SK-N-SH (cell line): ENCODE measurements around the gene PAFAH1B1. TPM values are rescaled to one million over a fixed set of nuclear protein-coding genes. Genes with fewer than 3 reads are reported as not detected.

Source experiments
- CTCF ChIA-PET: fragments of 300-600, 350-600 bp; formaldehyde crosslinking; extraction: SDS; loops from one replicate; lab custom pipeline; 2021; lab: Yijun Ruan, JAX
- POLR2A ChIA-PET: fragments of 350-600 bp; sonication (Branson Sonifier 250); formaldehyde crosslinking; extraction: SDS; loops from one replicate; lab custom pipeline; 2020; ENCODE audit warnings: antibody characterized with exemption, inconsistent platforms; lab: Yijun Ruan, JAX
- DNase-seq: peaks from one replicate; pipeline ENCODE4 v3.0.0; 2012
- H2AFZ ChIP-seq: fragments of 200-600 bp; sonication (generic); 2 replicates; pipeline ENCODE4 v1.8.1; 2016; ENCODE audit warnings: antibody characterized with exemption, mild to moderate bottlenecking, low read depth
- H3F3A ChIP-seq: fragments of 200-600 bp; sonication (generic); replicated peaks from 2 replicates; pipeline ENCODE3; 2016; ENCODE audit warnings: antibody characterized with exemption, mild to moderate bottlenecking; ENCODE audit not compliant: insufficient read depth
- H3K27ac ChIP-seq, 2 experiments: fragments of 200-500 bp in 1 of 2; fragments of 200-600 bp in 1 of 2; sonication (Bioruptor generic) in 1 of 2; sonication (generic), shearing (Covaris generic) in 1 of 2; 2 replicates each; pipeline versions ENCODE4 v1.5.1 to v1.6.1; 2014 to 2016; ENCODE audit warnings: low read depth in 2 of 2, inconsistent platforms in 1 of 2, low read length in 1 of 2, mild to moderate bottlenecking in 1 of 2, mixed read lengths in 1 of 2
- H3K27me3 ChIP-seq: fragments of 200-600 bp; sonication (generic), shearing (Covaris generic); 2 replicates; pipeline ENCODE4 v1.6.1; 2016; ENCODE audit warnings: mixed run types; ENCODE audit not compliant: insufficient read depth
- H3K36me3 ChIP-seq, 2 experiments: fragments of 200-500 bp in 1 of 2; fragments of 200-600 bp in 1 of 2; sonication (Bioruptor generic) in 1 of 2; sonication (generic) in 1 of 2; replicated peaks in 1 of 2; 2 replicates each; pipeline versions ENCODE3 to v1.5.1; 2014 to 2016; ENCODE audit warnings: low read length in 1 of 2, mild to moderate bottlenecking in 1 of 2; ENCODE audit not compliant: insufficient read depth in 2 of 2, control insufficient read depth in 1 of 2
- H3K4me1 ChIP-seq, 2 experiments: fragments of 200-500 bp in 1 of 2; fragments of 200-600 bp in 1 of 2; sonication (Bioruptor generic) in 1 of 2; sonication (generic), shearing (Covaris generic) in 1 of 2; 2 replicates each; pipeline versions ENCODE4 v1.5.1 to v1.6.1; 2014 to 2016; ENCODE audit warnings: low read depth in 1 of 2, low read length in 1 of 2, mixed run types in 1 of 2; ENCODE audit not compliant: insufficient read depth in 2 of 2, control insufficient read depth in 1 of 2
- H3K4me2 ChIP-seq: fragments of 200-600 bp; sonication (generic), shearing (Covaris generic); 2 replicates; pipeline ENCODE4 v1.6.1; 2017; ENCODE audit warnings: mixed run types
- H3K4me3 ChIP-seq, 2 experiments: fragments of 200-500 bp in 1 of 2; fragments of 200-600 bp in 1 of 2; sonication (Bioruptor generic) in 1 of 2; sonication (generic), shearing (Covaris generic) in 1 of 2; 2 replicates each; pipeline versions ENCODE4 v1.5.1 to v1.8.1; 2014 to 2016; ENCODE audit warnings: low read depth in 2 of 2, inconsistent platforms in 1 of 2, low read length in 1 of 2, mild to moderate bottlenecking in 1 of 2, mixed read lengths in 1 of 2, moderate library complexity in 1 of 2
- H3K79me2 ChIP-seq: fragments of 200-600 bp; sonication (generic); 2 replicates; pipeline ENCODE4 v1.8.1; 2017; ENCODE audit warnings: mild to moderate bottlenecking; ENCODE audit not compliant: insufficient read depth
- H3K9ac ChIP-seq: fragments of 200-600 bp; sonication (generic); 2 replicates; pipeline ENCODE4 v1.6.1; 2017; ENCODE audit warnings: mixed run types
- H3K9me2 ChIP-seq: fragments of 200-600 bp; sonication (generic); 2 replicates; pipeline ENCODE4 v1.6.1; 2017; ENCODE audit warnings: mixed run types
- H3K9me3 ChIP-seq: fragments of 200-600 bp; sonication (generic); 2 replicates; pipeline ENCODE4 v1.6.1; 2017; ENCODE audit warnings: mixed run types, mild to moderate bottlenecking, moderate library complexity
- H4K20me1 ChIP-seq: fragments of 200-600 bp; sonication (generic); 2 replicates; pipeline ENCODE4 v1.6.1; 2017; ENCODE audit warnings: mild to moderate bottlenecking, mixed run types; ENCODE audit not compliant: insufficient read depth
- CHD2 ChIP-seq: fragments of 150-350 bp; IDR thresholded peaks from 2 replicates; pipeline ENCODE4 v1.6.1; 2018; ENCODE audit warnings: low read length; ENCODE audit not compliant: partially characterized antibody
- CTCF ChIP-seq: fragments of 200-600 bp; sonication (generic); IDR thresholded peaks from 2 replicates; pipeline ENCODE4 v1.6.1; 2017; ENCODE audit warnings: antibody characterized with exemption, mild to moderate bottlenecking, moderate library complexity
- ELF1 ChIP-seq: IDR thresholded peaks from 2 replicates; pipeline ENCODE4 v1.4.0; 2012
- EP300 ChIP-seq, 2 experiments: IDR thresholded peaks; 2 replicates each; pipeline versions ENCODE4 v1.4.0 to v1.6.1; 2012; ENCODE audit warnings: borderline replicate concordance in 1 of 2, low read depth in 1 of 2, low read length in 1 of 2
- EZH2phosphoT487 ChIP-seq: fragments of 200-600 bp; sonication (generic); IDR thresholded peaks from 2 replicates; pipeline ENCODE4 v1.6.1; 2017; ENCODE audit warnings: low read depth, mixed run types, mild to moderate bottlenecking, antibody characterized with exemption, moderate library complexity, borderline replicate concordance
- FOXJ3 ChIP-seq: sonication (generic); formaldehyde crosslinking; IDR thresholded peaks from 2 replicates; pipeline ENCODE4 v1.5.1; 2020; ENCODE audit warnings: mild to moderate bottlenecking, missing genetic modification reagents
- FOXM1 ChIP-seq: IDR thresholded peaks from 2 replicates; pipeline ENCODE4 v1.4.0; 2012; ENCODE audit warnings: low read depth, mild to moderate bottlenecking
- NRF1 ChIP-seq: IDR thresholded peaks from 2 replicates; pipeline ENCODE4 v1.6.1; 2012; ENCODE audit warnings: low read depth, mild to moderate bottlenecking, low read length
- POLR2AphosphoS5 ChIP-seq: IDR thresholded peaks from 2 replicates; pipeline ENCODE4 v1.6.1; 2012; ENCODE audit warnings: low read depth, low read length
- RAD21 ChIP-seq: IDR thresholded peaks from 2 replicates; pipeline ENCODE4 v1.6.1; 2012; ENCODE audit warnings: mild to moderate bottlenecking, low read length
- RCOR1 ChIP-seq: fragments of 150-350 bp; IDR thresholded peaks from 2 replicates; pipeline ENCODE4 v1.6.1; 2017; ENCODE audit warnings: antibody characterized with exemption, low read length
- RFX5 ChIP-seq: IDR thresholded peaks from 2 replicates; pipeline ENCODE4 v1.6.1; 2012; ENCODE audit warnings: mild to moderate bottlenecking, improper control_type of control experiment, low read length
- RXRA ChIP-seq: IDR thresholded peaks from 2 replicates; pipeline ENCODE4 v1.4.0; 2012; ENCODE audit warnings: low read depth, mild to moderate bottlenecking, borderline replicate concordance
- TEAD4 ChIP-seq: IDR thresholded peaks from 2 replicates; pipeline ENCODE4 v1.4.0; 2012; ENCODE audit warnings: mild to moderate bottlenecking, borderline replicate concordance; ENCODE audit not compliant: insufficient read depth
- USF2 ChIP-seq: fragments of 150-350 bp; IDR thresholded peaks from 2 replicates; pipeline ENCODE4 v1.6.1; 2017; ENCODE audit warnings: antibody characterized with exemption, low read length, low read depth, borderline replicate concordance
- YY1 ChIP-seq: IDR thresholded peaks from 2 replicates; pipeline ENCODE4 v1.4.0; 2012; ENCODE audit warnings: low read depth, mild to moderate bottlenecking
- WGBS: methylation state at CpG from one replicate; pipeline ENCODE4 v1.1.6; 2017; ENCODE audit warnings: low lambda C conversion rate; 5-methylcytosine and 5-hydroxymethylcytosine counted together
- polyA plus RNA-seq, 3 experiments: library from polyadenylated mRNA; depleted of rRNA; stranded (reverse); fragments of >200 nt; gene quantifications; 2 replicates each; pipeline ENCODE4 v1.2.3, GENCODE V29; 2012
- TF ChIP-seq, protein P1 (sequence below): IDR thresholded peaks from 2 replicates; pipeline ENCODE4 v1.4.0; 2012; ENCODE audit warnings: low read depth, borderline replicate concordance
- TF ChIP-seq, protein P2 (sequence below): IDR thresholded peaks from 2 replicates; pipeline ENCODE4 v1.6.1; 2012; ENCODE audit warnings: mild to moderate bottlenecking, low read depth, low read length, moderate library complexity
- TF ChIP-seq, protein P3 (sequence below): fragments of 150-350 bp; IDR thresholded peaks from 2 replicates; pipeline ENCODE4 v1.6.1; 2016; ENCODE audit warnings: mild to moderate bottlenecking, low read depth, low read length

The PAFAH1B1 gene
- polyA plus RNA-seq, 1 of the 3 experiments (the other 2 are of a cell fraction): 37.3 TPM

DNA sequence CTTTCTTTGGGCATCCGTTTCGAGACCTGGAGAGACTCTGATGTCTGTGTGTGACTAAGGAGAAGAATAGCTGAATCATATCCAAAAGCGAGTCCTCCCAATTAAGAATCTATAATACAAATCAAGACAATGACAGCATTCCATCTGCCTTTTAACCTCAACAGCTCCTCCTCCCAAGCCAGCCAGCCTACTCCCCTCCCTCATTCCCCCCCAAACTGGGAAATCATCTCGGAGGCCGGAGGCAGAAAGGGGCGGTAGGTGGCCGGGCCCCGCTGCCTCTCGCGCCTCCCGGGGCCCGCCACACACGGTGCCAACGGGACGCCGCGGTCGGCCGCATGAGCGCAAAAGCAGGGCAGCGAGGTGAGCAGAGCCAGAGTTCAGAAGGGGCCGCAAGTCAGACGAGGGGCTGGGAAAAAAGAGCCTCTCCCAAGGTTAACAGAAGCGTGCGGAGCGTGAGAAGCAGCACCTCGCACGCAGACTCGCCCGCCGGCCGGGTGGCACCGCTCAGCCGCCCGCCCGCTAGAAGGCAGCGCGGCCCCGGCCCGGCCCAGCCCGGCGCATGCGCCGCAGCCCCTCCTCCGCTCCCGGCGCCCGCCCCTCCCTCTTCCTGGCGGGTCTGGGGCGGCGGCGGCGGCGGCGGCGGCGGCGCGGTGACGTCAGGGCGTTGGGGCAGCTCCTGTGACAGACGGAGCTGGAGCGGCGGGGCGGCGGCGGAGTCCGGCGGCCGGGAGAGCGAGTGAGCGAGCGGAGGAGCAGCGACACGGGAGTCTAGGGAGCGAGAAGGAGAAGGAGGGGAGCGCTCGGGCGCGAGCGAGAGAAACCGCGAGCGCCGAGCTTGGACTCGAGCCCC is at the start of gene PAFAH1B1 (continued):
- TF ChIP-seq POLR2AphosphoS5: peak; percentile 68
- peak; percentile 82 for TF ChIP-seq NRF1
- 0 out of 4 replicates have a peak, but pooled peaks of 1 of the 2 experiments have one; percentile 4 for TF ChIP-seq EP300 (IDR thresholded peaks at IDR 0.05; ENCODE audit: borderline replicate concordance in 1 of 2, low read depth in 1 of 2, low read length in 1 of 2)
- TF ChIP-seq EZH2phosphoT487: no peak
- TF ChIP-seq YY1: no peak
- TF ChIP-seq, protein P1, sequence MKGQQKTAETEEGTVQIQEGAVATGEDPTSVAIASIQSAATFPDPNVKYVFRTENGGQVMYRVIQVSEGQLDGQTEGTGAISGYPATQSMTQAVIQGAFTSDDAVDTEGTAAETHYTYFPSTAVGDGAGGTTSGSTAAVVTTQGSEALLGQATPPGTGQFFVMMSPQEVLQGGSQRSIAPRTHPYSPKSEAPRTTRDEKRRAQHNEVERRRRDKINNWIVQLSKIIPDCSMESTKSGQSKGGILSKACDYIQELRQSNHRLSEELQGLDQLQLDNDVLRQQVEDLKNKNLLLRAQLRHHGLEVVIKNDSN: 0 out of 2 replicates have a peak, but pooled peaks have one; percentile 7
- no peak; the same call in 1 of the 2 replicates for TF ChIP-seq RXRA
- no peak for TF ChIP-seq RAD21
- TF ChIP-seq RCOR1: no peak
- no peak for TF ChIP-seq USF2
- TF ChIP-seq CHD2: peak; percentile 4
- TF ChIP-seq, all 33 proteins: peak for 8

GRCh38 chr17:2545393-2545792 is 48.1 kb upstream of the PAFAH1B1 start:
- Histone ChIP-seq H3K4me1 (no peaks in the 10 kb centered on the region), H3K9me3 (no peaks in the 10 kb centered on the region), H3K9ac (no peak overlapping the region), H3K79me2 (no peaks in the 10 kb centered on the region), H4K20me1 (no peaks in the 10 kb centered on the region), H2AFZ (no peak overlapping the region), H3K27me3 (no peaks in the 10 kb centered on the region), H3K27ac (no peak overlapping the region), H3K9me2 (no peaks in the 10 kb centered on the region), H3F3A (no peaks in the 10 kb centered on the region), H3K4me3 (no peak overlapping the region), H3K36me3 (no peaks in the 10 kb centered on the region), H3K4me2 (no peak overlapping the region)
- CTCF ChIA-PET: no interaction called here
- POLR2A ChIA-PET: no interaction called here
- 87% methylated on average over 7 of the region's 7 CpGs for WGBS
- no peak for DNase-seq
- TF ChIP-seq, protein P2, sequence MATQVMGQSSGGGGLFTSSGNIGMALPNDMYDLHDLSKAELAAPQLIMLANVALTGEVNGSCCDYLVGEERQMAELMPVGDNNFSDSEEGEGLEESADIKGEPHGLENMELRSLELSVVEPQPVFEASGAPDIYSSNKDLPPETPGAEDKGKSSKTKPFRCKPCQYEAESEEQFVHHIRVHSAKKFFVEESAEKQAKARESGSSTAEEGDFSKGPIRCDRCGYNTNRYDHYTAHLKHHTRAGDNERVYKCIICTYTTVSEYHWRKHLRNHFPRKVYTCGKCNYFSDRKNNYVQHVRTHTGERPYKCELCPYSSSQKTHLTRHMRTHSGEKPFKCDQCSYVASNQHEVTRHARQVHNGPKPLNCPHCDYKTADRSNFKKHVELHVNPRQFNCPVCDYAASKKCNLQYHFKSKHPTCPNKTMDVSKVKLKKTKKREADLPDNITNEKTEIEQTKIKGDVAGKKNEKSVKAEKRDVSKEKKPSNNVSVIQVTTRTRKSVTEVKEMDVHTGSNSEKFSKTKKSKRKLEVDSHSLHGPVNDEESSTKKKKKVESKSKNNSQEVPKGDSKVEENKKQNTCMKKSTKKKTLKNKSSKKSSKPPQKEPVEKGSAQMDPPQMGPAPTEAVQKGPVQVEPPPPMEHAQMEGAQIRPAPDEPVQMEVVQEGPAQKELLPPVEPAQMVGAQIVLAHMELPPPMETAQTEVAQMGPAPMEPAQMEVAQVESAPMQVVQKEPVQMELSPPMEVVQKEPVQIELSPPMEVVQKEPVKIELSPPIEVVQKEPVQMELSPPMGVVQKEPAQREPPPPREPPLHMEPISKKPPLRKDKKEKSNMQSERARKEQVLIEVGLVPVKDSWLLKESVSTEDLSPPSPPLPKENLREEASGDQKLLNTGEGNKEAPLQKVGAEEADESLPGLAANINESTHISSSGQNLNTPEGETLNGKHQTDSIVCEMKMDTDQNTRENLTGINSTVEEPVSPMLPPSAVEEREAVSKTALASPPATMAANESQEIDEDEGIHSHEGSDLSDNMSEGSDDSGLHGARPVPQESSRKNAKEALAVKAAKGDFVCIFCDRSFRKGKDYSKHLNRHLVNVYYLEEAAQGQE: no peak
- TF ChIP-seq FOXJ3 (CRISPR knock-in tag): no peak
- TF ChIP-seq EP300 (IDR thresholded peaks at IDR 0.05; ENCODE audit: borderline replicate concordance in 1 of 2, low read depth in 1 of 2, low read length in 1 of 2): no peak
- TF ChIP-seq CTCF: no peak
- TF ChIP-seq, protein P1: no peak
- TF ChIP-seq NRF1: no peak
- TF ChIP-seq, protein P3, sequence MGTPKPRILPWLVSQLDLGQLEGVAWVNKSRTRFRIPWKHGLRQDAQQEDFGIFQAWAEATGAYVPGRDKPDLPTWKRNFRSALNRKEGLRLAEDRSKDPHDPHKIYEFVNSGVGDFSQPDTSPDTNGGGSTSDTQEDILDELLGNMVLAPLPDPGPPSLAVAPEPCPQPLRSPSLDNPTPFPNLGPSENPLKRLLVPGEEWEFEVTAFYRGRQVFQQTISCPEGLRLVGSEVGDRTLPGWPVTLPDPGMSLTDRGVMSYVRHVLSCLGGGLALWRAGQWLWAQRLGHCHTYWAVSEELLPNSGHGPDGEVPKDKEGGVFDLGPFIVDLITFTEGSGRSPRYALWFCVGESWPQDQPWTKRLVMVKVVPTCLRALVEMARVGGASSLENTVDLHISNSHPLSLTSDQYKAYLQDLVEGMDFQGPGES: no peak
- TF ChIP-seq TEAD4: no peak
- TF ChIP-seq ELF1: no peak
- no peak for TF ChIP-seq FOXM1
- TF ChIP-seq RFX5: no peak
- no peak for TF ChIP-seq POLR2AphosphoS5
